Brain pericyte (primary cell): ENCODE results near the gene ACER2.
"Not testable (repeated sequence)": the region's sequence is repeated elsewhere in the genome, so short reads cannot be mapped to it uniquely, and the experiment has no call there.

Source experiments
- DNase-seq: peaks from one replicate; pipeline ENCODE4 v3.0.0-alpha.2; 2012; ENCODE audit warnings: low read depth, low spot score

ACER2 gene

DNA sequence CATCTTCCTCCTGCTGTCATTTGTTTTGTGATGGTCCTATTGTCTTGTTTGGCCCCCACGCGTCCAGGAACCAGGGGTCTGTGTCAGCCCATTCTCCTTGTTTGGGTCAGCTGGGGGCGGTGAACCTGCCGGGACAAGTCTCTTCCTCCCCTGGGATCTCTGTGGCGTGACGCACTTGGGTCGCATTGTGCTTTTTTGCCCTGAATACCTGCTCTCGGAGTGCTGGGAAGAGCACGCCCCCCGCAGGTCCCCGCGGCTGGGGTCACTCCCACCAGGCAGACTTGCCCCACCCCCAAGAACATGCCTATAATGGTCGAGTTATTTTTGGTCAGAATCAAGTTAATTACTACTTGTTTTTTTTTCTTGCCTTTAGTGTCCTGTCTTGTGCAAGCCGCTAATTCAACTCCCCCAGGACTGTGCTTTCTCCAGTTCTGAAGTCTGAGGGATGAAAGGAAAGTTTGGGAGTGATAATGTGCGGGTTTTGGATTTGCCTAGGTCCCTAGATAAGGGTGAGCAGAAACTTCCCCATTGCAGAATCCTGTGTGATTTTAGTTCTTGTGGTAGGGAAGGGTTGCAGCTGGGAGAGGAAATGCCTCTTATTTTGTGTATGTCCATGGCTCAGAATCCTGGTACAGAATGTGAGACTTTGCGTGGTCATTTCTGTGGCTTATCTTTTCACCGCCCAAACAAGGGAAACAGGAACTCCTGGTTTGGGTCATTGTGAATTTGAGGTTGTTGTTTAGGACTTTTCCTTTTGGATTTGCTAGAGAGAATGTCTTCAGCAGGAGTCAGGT lies 789 bp downstream of the ACER2 start:
- no peak for DNase-seq

DNA sequence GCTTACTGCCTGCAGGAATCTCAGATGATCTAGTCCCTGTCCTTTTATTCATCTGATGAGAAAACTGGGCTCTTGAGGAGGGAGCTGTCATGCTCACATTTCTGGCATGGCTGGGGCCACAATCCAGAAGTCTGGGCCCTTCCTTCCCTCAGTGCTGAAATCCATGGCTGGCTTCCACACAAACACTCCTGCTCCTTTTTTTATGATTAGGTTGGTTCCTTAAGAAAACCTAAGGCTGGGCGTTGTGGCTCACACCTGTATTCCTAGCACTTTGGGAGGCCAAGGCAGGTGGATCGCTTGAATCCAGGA lies 1.3 kb downstream of the ACER2 start:
- no peak for DNase-seq

DNA sequence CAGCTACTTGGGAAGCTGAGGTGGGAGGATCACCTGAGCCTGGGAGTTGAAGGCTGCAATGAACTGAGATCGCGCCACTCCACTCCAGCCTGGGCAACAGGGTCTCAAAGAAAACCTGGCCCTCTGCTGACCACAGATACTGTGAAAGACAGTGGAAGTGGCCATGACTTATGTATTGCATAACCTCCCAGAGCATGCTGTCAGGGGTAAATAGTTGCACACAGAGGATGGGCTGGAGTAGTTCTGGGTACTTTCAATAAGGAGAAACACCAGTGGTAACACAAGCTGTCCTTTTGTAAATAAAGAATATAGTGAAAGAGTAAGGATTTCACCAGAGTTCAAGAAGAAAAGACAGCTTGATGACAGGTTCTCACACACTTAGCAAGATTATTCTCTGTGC lies 1.8 kb downstream of the ACER2 start:
- DNase-seq: no peak

DNA sequence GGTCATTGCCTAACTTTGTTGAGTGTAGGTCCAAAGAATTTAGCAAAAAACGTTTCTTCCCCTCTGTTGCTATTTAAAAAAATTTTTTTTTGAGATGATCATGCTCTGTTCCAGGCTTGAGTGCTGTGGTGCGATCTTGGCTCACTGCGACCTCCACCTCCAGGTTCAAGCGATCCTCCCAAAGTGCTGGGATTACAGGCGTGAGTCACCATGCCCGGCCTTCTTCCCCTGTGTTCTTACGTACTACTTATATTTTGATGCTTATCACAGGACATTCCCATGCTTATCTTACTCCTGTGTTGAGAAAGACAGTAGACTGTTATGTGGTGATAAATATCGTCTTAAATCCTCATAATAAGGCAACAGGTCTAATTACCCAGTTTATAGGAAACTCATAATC lies 2.5 kb downstream of the ACER2 start:
- no peak for DNase-seq

DNA sequence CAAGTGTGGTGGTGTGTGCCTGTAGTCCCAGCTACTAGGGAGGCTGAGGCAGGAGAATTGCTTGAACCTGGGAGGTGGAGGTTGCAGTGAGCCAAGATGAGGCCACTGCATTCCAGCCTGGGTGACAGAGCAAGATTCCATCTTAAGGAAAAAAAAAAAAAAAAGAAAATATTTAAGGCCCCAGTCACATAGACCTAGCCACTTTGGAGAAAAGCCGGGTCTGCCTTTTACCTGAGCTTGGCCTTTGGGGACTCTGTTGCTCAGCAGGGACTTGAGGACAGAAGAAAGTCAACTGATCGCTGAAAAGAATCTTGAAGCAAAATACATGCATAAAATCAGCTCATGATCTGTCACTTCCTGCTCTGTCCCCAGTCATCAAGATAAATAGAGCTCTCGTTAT lies 4.6 kb downstream of the ACER2 start:
- DNase-seq: not testable (repeated sequence)

DNA sequence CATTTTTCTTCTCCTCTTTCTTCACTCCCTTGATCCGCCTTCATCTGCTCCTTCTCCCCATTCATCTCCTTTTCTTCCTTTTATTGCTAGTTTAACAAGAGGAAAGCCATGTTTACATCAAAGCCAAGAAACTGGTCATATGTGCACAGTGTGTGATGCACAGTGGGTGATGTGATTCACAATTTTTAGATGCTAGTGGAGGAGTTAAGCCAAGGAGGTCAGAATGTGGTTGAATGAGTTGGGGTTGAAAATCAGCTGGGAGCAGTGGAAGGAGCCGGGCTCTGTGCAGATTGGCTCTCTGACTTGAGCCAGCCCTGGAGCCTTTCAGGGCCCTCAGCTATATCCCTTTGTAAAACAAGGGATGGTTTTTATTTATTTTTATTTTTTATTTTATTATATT lies 7.3 kb downstream of the ACER2 start:
- no peak for DNase-seq

- no peak for DNase-seq
Observed at GRCh38 chr9:19420877-19421276, 12.1 kb downstream of the ACER2 start.

- no peak for DNase-seq
Observed at GRCh38 chr9:19423163-19423562, 14.4 kb downstream of the ACER2 start.

- DNase-seq: no peak
Observed at GRCh38 chr9:19424176-19424779, 15.5 kb downstream of the ACER2 start.

DNA sequence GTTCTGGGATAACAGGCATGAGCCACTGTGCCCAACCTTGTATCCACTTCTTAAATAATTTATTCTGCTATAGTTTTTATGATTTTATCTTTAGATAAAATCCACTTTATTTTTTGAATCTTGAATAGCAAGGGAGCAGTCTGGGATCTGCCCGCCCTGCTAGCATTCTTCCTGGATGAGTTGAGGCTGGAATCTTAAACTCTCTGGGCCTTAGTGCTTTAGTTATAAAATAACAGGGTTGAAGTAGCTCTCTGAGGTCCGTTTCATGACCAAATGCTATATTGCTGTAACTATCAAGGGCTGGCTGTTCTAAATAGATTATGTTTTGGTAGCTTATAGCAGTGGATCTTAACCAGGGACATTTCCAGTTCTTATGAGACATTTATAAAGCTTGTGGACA lies 20.8 kb downstream of the ACER2 start:
- DNase-seq: no peak

GRCh38 chr9:19430201-19430760 lies 21.5 kb downstream of the ACER2 start:
- no peak for DNase-seq

DNA sequence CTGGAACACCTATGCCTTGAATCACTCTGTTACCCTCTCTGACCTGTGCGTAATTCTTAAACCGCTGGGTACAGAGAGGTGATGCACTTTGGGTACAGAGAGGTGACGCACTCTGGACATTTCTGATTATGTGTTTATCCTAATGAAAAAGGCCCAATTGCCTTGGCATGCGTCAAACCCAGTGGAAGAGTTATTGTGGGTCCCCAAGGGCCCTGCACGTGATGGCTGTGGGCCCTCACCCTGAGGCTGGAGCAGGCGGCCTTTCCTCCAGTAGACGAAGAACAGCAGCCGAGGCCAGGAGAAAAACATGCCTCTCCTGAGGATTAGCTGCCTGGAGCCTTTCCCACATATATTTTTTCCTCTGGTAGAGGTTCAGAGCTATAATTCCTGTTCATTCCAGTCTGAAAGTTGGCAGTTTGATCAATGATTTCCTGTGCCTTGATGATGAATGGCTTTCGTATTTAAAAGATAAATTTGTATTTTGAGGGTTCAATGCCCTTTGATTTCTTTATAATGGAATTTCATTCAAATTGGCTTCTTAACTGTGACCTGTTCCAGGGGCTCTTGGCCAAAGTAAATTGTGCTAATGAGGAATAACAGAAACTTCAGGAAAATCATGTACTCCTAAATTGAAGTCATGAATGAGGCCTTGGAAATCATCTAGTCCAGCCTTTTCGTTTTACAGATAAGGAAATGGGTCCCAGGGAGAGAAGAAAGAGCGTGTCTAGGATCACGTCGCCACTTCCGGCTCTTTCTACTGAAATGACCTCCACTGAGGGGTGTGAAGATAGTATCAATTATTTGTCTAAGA lies 22.8 kb downstream of the ACER2 start:
- DNase-seq: no peak

DNA sequence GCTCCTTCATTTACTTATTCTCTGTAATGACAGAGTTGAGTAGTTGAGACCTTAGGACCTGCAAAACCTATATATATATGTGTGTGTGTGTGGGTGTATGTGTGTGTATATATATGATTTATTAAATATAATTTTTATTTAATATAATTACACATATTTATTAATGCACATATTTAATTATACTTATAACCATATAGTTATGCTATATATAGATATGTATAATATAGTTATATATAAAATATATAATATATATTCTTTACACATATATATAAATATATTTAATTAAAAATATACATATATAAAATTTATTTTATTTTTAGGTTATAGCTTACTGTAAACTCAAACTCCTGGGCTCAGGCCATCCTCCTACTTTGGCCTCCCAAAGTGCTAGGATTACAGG lies 23.7 kb downstream of the ACER2 start:
- DNase-seq: no peak

DNA sequence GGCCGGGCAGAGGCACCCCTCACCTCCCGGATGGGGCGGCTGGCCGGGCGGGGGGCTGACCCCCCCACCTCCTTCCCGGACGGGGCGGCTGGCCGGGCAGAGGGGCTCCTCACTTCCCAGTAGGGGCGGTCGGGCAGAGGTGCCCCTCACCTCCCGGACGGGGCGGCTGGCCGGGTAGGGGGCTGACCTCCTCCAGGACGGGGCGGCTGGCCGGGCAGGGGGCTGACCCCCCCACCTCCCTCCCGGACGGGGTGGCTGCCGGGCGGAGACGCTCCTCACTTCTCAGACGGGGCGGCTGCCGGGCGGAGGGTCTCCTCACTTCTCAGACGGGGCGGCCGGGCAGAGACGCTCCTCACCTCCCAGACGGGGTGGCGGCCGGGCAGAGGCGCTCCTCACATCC lies 24.9 kb downstream of the ACER2 start:
- not testable (repeated sequence) for DNase-seq

DNA sequence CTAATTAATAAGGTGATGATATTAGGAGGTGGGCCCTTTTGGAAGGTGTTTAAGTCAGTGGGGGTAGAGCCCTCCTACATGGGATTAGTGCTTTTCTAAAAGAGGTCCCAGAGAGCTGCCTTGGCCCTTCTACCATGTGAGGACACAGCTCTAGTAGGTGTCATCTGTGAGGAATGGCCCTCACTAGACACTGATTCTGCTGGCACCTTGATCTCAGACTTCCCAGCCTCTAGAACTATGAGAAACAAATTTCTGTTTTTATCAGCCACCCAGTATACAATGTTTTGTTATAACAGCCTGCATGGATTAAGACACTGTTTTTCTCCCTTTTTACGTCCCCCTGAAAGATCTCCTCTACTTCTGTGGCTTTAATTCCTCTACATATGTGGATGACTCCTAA lies 31.6 kb downstream of the ACER2 start:
- no peak for DNase-seq

DNA sequence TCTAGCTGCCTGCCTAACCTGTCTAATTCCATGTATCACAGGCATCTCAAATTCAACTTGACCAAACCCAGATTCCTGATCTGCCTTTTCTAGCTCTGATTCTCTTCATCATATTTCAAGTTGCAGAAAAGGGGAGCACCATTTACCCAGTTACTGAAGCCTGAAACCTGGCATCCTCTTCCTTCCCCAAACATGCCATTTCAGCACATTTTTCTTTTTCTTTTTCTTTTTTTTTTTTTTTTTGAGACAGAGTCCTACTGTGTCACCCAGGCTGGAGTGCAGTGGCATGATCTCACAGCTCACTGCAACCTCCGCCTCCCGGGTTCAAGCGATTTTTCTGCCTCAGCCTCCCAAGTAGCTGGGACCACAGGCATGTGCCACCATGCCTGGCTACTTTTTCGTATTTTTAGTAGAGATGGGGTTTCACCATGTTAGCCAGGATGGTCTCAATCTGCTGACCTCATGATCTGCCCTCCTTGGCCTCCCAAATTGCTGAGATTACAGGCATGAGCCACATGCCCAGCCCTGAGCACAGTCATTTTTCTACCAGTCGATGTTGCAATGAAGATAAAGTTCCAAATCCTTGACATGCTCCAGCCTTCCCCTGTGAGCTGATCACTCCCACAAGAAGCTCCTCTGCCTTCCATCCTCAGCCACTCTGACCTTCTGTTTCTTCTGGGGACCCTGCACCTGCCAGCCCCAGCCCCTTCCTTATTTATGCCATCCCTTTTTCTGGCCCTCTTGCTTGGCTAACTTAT lies 32.2 kb downstream of the ACER2 start:
- DNase-seq: no peak

- DNase-seq: no peak
Observed at GRCh38 chr9:19441730-19442129, 32.9 kb downstream of the ACER2 start.

GRCh38 chr9:19442240-19442639 lies 33.4 kb downstream of the ACER2 start:
- no peak for DNase-seq

GRCh38 chr9:19445452-19445851 lies 36.6 kb downstream of the ACER2 start:
- no peak for DNase-seq

DNA sequence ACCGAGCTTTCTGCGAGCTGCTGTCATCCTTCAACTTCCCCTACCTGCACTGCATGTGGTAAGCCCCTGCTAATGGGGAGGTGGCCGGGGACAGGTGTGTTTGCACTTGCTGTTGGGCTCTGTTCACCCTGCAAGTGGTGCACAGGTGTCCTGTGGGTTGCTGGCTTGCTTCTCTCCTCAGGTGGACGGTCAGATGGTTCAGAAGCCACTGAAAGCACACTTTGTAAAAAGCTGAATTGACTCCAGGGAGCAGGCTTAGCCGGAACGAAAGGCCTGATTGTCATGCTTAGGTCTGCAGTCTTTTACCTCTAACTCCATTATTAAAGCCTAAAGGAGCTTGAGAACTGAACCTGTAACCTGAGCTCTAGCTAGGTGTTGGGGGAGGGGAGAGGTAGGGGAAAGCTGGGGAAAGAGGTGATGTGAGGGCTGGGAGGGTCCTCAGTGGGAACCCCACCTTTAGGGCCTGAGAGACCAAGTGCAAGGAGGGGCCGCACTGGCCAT lies 37.6 kb downstream of the ACER2 start:
- DNase-seq: no peak

GRCh38 chr9:19451240-19452087 lies 42.7 kb downstream of the ACER2 start:
- DNase-seq: no peak
